HEK293T (cell line): Measurements from ENCODE around the gene ATP8A1.

ENCODE experiments used
- ARNT ChIP-seq: fragments of 450-650 bp; IDR thresholded peaks from 2 replicates; pipeline ENCODE4 v1.6.1; 2017; ENCODE audit warnings: mild to moderate bottlenecking
- ELF4 ChIP-seq: fragments of 450-650 bp; IDR thresholded peaks from 2 replicates; pipeline ENCODE4 v1.6.1; 2017; ENCODE audit warnings: antibody characterized with exemption
- FOXA1 ChIP-seq: fragments of 450-650 bp; IDR thresholded peaks from 2 replicates; pipeline ENCODE4 v1.6.1; 2016; ENCODE audit warnings: mild to moderate bottlenecking
- FOXK2 ChIP-seq: fragments of 450-650 bp; IDR thresholded peaks from 2 replicates; pipeline ENCODE4 v1.6.1; 2016; ENCODE audit warnings: mild to moderate bottlenecking
- FOXM1 ChIP-seq: fragments of 450-650 bp; IDR thresholded peaks from 2 replicates; pipeline ENCODE4 v1.6.1; 2017; ENCODE audit warnings: mild to moderate bottlenecking, borderline replicate concordance
- HDGF ChIP-seq: fragments of 450-650 bp; IDR thresholded peaks from 2 replicates; pipeline ENCODE4 v1.6.1; 2017; ENCODE audit warnings: antibody characterized with exemption, borderline replicate concordance
- L3MBTL2 ChIP-seq: fragments of 450-650 bp; conservative IDR thresholded peaks from 2 replicates; pipeline ENCODE4 v1.6.1; 2016; ENCODE audit warnings: mild to moderate bottlenecking
- NFRKB ChIP-seq: fragments of 450-650 bp; IDR thresholded peaks from 2 replicates; pipeline ENCODE4 v1.6.1; 2016; ENCODE audit warnings: mild to moderate bottlenecking, moderate library complexity
- SP1 ChIP-seq: fragments of 450-650 bp; IDR thresholded peaks from 2 replicates; pipeline ENCODE4 v1.6.1; 2017
- SUZ12 ChIP-seq: fragments of 450-650 bp; IDR thresholded peaks from 2 replicates; pipeline ENCODE4 v1.6.1; 2016; ENCODE audit warnings: mild to moderate bottlenecking
- TARDBP ChIP-seq: fragments of 450-650 bp; IDR thresholded peaks from 2 replicates; pipeline ENCODE4 v1.6.1; 2016
- ZNF384 ChIP-seq: fragments of 450-650 bp; IDR thresholded peaks from 2 replicates; pipeline ENCODE4 v1.6.1; 2016

DNA sequence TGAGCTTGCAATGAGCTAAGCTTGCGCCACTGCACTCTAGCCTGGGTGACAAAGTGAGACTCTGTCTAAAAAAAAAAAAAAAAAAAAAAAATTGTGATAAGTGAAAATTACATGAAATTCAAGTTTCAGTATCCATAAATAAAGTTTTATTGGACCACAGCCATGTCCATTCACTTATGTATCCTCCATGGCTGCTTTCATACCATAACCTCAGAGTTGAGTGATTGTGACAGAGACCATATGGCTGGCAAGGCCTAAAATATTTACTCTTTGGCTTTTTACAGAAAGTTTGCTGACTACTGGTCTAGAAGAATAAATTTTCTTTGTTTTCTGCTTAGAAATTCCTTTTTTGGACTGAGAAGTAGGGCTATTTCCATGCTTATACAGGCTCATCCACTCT is 271.4 kb downstream of the ATP8A1 start:
- TF ChIP-seq NFRKB (no peak), FOXK2 (no peak), HDGF (no peak), ELF4 (no peak), FOXA1 (no peak), ZNF384 (no peak), TARDBP (no peak), FOXM1 (no peak), SP1 (no peak), L3MBTL2 (no peak), SUZ12 (no peak), ARNT (no peak)
